OCI-LY3 (cell line): Measurements from ENCODE around the gene PADI3.

Experiments
- H2AFZ ChIP-seq: fragments of 200-600, 300-600 bp; shearing (Covaris generic); 2 replicates; pipeline ENCODE4 v1.6.0; 2014; ENCODE audit warnings: antibody characterized with exemption, low read depth, low read length
- H3K27ac ChIP-seq: fragments of 200-600, 300-600 bp; sonication (generic); 2 replicates; pipeline ENCODE4 v1.5.1; 2014; ENCODE audit warnings: mild to moderate bottlenecking, low read length, moderate library complexity, mixed read lengths
- H3K27me3 ChIP-seq: fragments of 200-600, 300-600 bp; sonication (generic); 2 replicates; pipeline ENCODE4 v1.6.1; 2014; ENCODE audit warnings: low read depth, low read length, mixed read lengths
- H3K36me3 ChIP-seq: fragments of 200-600, 300-600 bp; sonication (generic); replicated peaks from 2 replicates; pipeline ENCODE3; 2014; ENCODE audit warnings: low read depth, low read length, mixed read lengths
- H3K4me1 ChIP-seq: fragments of 300-600, 200-600 bp; sonication (generic); 2 replicates; pipeline ENCODE4 v1.6.1; 2014; ENCODE audit warnings: low read length, mixed read lengths
- H3K4me2 ChIP-seq: fragments of 200-600, 300-600 bp; sonication (generic); 2 replicates; pipeline ENCODE4 v1.6.1; 2014; ENCODE audit warnings: low read length, mixed read lengths
- H3K4me3 ChIP-seq: fragments of 300-600, 200-600 bp; sonication (generic); 2 replicates; pipeline ENCODE4 v1.5.1; 2014; ENCODE audit warnings: antibody characterized with exemption, mild to moderate bottlenecking, low read length, moderate library complexity
- H3K79me2 ChIP-seq: fragments of 300-600, 200-600 bp; shearing (Covaris generic); 2 replicates; pipeline ENCODE4 v1.6.1; 2014; ENCODE audit warnings: mild to moderate bottlenecking, low read length, mixed read lengths
- H3K9ac ChIP-seq: fragments of 300-600, 200-600 bp; shearing (Covaris generic); 2 replicates; pipeline ENCODE4 v1.6.0; 2014; ENCODE audit warnings: mild to moderate bottlenecking, low read length, moderate library complexity
- H3K9me3 ChIP-seq: fragments of 200-600, 300-600 bp; shearing (Covaris generic); 2 replicates; pipeline ENCODE4 v1.6.1; 2014; ENCODE audit warnings: low read length, mixed read lengths; ENCODE audit not compliant: insufficient read depth
- H4K20me1 ChIP-seq: fragments of 200-600, 300-600 bp; sonication (generic); 2 replicates; pipeline ENCODE4 v1.6.1; 2016; ENCODE audit warnings: low read length, mixed read lengths; ENCODE audit not compliant: insufficient read depth
- EZH2phosphoT487 ChIP-seq: fragments of 200-600 bp; shearing (Covaris generic); IDR thresholded peaks from 2 replicates; pipeline ENCODE4 v1.6.1; 2018; ENCODE audit warnings: antibody characterized with exemption, mixed run types, low read depth
- TF ChIP-seq, protein P1 (sequence below): fragments of 200-600, 300-600 bp; sonication (generic); IDR thresholded peaks from 2 replicates; pipeline ENCODE4 v1.5.1; 2014; ENCODE audit warnings: antibody characterized with exemption, low read length, low read depth

The PADI3 gene

DNA sequence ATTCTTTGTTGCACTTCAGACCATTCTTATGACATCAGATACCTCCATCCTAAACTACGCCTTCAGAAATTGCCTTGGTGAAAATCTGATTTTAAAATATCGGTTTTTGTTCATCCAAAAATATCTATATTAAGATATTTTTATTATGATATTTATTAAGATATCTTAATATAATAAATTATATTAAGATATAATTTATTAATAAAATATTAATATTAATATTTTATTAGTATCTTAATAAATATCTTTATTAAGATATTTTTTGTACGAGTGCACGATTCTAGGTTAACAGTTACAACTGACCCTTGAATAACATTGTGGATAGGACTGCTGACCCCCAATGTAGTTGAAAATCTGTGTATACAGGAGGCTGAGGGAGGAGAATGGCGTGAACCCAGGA lies 80.0 kb downstream of the PADI3 start:
- peaks cover 7% of the 10 kb centered on the region; the same call in 1 of the 2 replicates for H3K27me3 ChIP-seq
- H3K4me1 ChIP-seq: no peaks in the 10 kb centered on the region
- no peaks in the 10 kb centered on the region for H3K36me3 ChIP-seq

DNA sequence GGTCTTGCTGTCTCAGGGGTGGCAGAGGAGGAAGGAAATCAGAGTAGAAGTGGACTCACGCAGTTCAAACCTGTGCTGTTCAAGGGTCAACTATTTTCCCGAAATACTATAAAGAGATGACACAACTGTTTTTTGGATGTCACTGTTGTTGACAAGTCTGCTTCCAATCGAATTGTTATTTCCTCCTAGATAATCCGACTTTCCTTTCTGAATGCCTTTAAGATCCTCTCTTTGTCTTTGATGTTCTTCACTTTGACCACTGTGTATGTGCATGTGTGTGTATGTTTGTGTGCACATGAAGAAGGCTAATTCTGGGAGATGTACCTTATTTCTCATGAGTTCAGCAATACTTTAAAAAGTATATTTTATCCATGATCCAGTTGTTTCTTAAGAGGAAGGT lies 80.7 kb downstream of the PADI3 start:
- peaks cover 6% of the 10 kb centered on the region; the same call in 1 of the 2 replicates for H3K27me3 ChIP-seq
- H3K9me3 ChIP-seq: no peaks in the 10 kb centered on the region
- H3K9ac ChIP-seq: no peak overlapping the region
- no peak overlapping the region for H2AFZ ChIP-seq
- H3K79me2 ChIP-seq: no peaks in the 10 kb centered on the region
- no peaks in the 10 kb centered on the region for H3K4me1 ChIP-seq
- no peaks in the 10 kb centered on the region for H3K36me3 ChIP-seq
- TF ChIP-seq, protein P1, sequence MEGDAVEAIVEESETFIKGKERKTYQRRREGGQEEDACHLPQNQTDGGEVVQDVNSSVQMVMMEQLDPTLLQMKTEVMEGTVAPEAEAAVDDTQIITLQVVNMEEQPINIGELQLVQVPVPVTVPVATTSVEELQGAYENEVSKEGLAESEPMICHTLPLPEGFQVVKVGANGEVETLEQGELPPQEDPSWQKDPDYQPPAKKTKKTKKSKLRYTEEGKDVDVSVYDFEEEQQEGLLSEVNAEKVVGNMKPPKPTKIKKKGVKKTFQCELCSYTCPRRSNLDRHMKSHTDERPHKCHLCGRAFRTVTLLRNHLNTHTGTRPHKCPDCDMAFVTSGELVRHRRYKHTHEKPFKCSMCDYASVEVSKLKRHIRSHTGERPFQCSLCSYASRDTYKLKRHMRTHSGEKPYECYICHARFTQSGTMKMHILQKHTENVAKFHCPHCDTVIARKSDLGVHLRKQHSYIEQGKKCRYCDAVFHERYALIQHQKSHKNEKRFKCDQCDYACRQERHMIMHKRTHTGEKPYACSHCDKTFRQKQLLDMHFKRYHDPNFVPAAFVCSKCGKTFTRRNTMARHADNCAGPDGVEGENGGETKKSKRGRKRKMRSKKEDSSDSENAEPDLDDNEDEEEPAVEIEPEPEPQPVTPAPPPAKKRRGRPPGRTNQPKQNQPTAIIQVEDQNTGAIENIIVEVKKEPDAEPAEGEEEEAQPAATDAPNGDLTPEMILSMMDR: no peak
- H3K4me2 ChIP-seq: no peak overlapping the region
- H3K4me3 ChIP-seq: no peak overlapping the region
- no peak overlapping the region for H3K27ac ChIP-seq
- no peaks in the 10 kb centered on the region for H4K20me1 ChIP-seq

More for the DNA sequence above, 80.0 kb downstream of the PADI3 start:
- H3K27ac ChIP-seq: no peak overlapping the region
- no peaks in the 10 kb centered on the region for H3K79me2 ChIP-seq
- H3K4me2 ChIP-seq: no peak overlapping the region
- no peak overlapping the region for H2AFZ ChIP-seq
- no peaks in the 10 kb centered on the region for H4K20me1 ChIP-seq
- H3K9me3 ChIP-seq: no peaks in the 10 kb centered on the region
- no peak overlapping the region for H3K4me3 ChIP-seq
- H3K9ac ChIP-seq: no peak overlapping the region
- TF ChIP-seq EZH2phosphoT487: no peak
- TF ChIP-seq, protein P1: no peak

DNA sequence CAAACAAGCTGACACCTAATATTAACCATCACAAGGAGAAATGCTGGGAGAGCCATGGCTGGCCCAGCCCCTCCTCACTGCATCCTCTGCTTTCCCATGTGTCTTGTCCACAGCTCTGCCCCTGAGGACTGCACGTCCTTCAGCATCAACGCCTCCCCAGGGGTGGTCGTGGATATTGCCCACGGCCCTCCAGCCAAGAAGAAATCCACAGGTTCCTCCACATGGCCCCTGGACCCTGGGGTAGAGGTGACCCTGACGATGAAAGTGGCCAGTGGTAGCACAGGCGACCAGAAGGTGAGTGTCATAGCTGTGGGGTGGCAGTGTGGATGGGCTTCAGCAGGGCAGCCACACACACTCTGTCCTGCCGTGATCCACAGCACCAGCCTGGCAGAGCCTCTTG lies 82.0 kb downstream of the PADI3 start:
- no peak overlapping the region for H3K4me2 ChIP-seq
- H3K27ac ChIP-seq: no peak overlapping the region
- no peaks in the 10 kb centered on the region for H3K4me1 ChIP-seq
- no peak overlapping the region for H3K9ac ChIP-seq
- no peaks in the 10 kb centered on the region for H3K79me2 ChIP-seq
- TF ChIP-seq, protein P1: no peak
- TF ChIP-seq EZH2phosphoT487: no peak
- no peak overlapping the region for H3K4me3 ChIP-seq
- no peaks in the 10 kb centered on the region for H3K36me3 ChIP-seq
- no peaks in the 10 kb centered on the region for H4K20me1 ChIP-seq
- 0 out of 2 replicates have a peak, but pooled peaks cover 4% of the 10 kb centered on the region for H3K27me3 ChIP-seq
- no peaks in the 10 kb centered on the region for H3K9me3 ChIP-seq
- no peak overlapping the region for H2AFZ ChIP-seq

DNA sequence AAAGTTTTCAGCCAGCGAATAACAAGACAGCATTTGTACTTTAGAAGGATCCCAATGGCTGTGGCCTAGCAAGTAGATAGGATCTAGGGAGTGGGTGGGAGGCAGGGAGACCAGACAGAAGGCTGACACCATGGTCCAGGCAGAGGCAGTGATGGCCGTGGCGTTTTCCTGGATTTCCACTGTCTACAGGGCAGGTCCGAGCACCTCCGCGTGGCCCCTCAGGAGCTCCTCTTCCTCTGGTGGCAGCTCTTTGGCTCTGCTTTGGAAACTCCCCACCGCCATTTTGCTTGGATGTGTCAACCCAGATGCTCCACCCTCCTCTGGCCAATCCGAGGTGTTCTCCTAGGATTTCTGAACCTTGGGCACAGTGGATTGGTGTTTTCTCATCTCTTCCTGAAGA lies 84.2 kb downstream of the PADI3 start:
- no peak overlapping the region for H3K27ac ChIP-seq
- no peak overlapping the region for H3K4me2 ChIP-seq
- no peaks in the 10 kb centered on the region for H4K20me1 ChIP-seq

More for the DNA sequence above, 84.2 kb downstream of the PADI3 start:
- H3K36me3 ChIP-seq: no peaks in the 10 kb centered on the region
- peaks cover 7% of the 10 kb centered on the region; the same call in 1 of the 2 replicates for H3K27me3 ChIP-seq
- H3K9ac ChIP-seq: no peak overlapping the region
- H3K4me1 ChIP-seq: no peaks in the 10 kb centered on the region
- no peaks in the 10 kb centered on the region for H3K79me2 ChIP-seq
- no peak overlapping the region for H2AFZ ChIP-seq
- H3K9me3 ChIP-seq: no peaks in the 10 kb centered on the region
- H3K4me3 ChIP-seq: no peak overlapping the region
- TF ChIP-seq, protein P1: no peak
- no peak for TF ChIP-seq EZH2phosphoT487
